HFFc6 (cell line): ENCODE data around the gene BFSP2. TPM values are rescaled to one million over a fixed set of nuclear protein-coding genes. Genes with fewer than 3 reads are reported as not detected.

Experiments
- DNase-seq: peaks from one replicate; pipeline ENCODE4 v3.0.0-alpha.2; 2018
- H3K27ac Mint-ChIP-seq: 2 replicates; pipeline ENCODE4 v1.8.0; 2020; ENCODE audit warnings: mild to moderate bottlenecking, mixed read lengths
- H3K27me3 Mint-ChIP-seq: 2 replicates; pipeline ENCODE4 v1.8.0; 2021; ENCODE audit warnings: mild to moderate bottlenecking, moderate library complexity, mixed read lengths; ENCODE audit not compliant: insufficient read depth
- H3K36me3 Mint-ChIP-seq: 2 replicates; pipeline ENCODE4 v1.8.0; 2021; ENCODE audit warnings: low read depth, mixed read lengths
- H3K4me1 Mint-ChIP-seq: 2 replicates; pipeline ENCODE4 v1.8.0; 2020; ENCODE audit warnings: low read depth, mixed read lengths
- H3K4me3 Mint-ChIP-seq: 2 replicates; pipeline ENCODE4 v1.8.0; 2020; ENCODE audit warnings: mild to moderate bottlenecking, moderate library complexity, mixed read lengths
- H3K9me3 Mint-ChIP-seq: 2 replicates; pipeline ENCODE4 v1.8.0; 2020; ENCODE audit warnings: mild to moderate bottlenecking, mixed read lengths
- total RNA-seq, 6 experiments: library from RNA; stranded (reverse); fragmentation: NEBNext Ultra II Directional; extraction: Animal tissue kit (Norgen Biotek cat#: 25700); gene quantifications; 2 replicates in 1 of 6; 3 replicates in 5 of 6; pipeline ENCODE4 v1.2.3, GENCODE V29; 2021
- TF ChIP-seq, protein P1 (sequence below): fragments of 200-600 bp; sonication (generic); IDR thresholded peaks from 2 replicates; pipeline ENCODE4 v1.5.0; 2021; ENCODE audit warnings: antibody characterized with exemption, mild to moderate bottlenecking

The BFSP2 gene
- total RNA-seq, 6 experiments from 2014 or later, result not detected

GRCh38 chr3:133381346-133382109 is 18.3 kb upstream of the BFSP2 start:
- no peak for DNase-seq
- no peaks in the 10 kb centered on the region for H3K9me3 Mint-ChIP-seq
- H3K36me3 Mint-ChIP-seq, result no peaks in the 10 kb centered on the region
- H3K4me1 Mint-ChIP-seq, result peaks cover 11% of the 10 kb centered on the region; the same call in 1 of the 2 replicates
- TF ChIP-seq, protein P1, sequence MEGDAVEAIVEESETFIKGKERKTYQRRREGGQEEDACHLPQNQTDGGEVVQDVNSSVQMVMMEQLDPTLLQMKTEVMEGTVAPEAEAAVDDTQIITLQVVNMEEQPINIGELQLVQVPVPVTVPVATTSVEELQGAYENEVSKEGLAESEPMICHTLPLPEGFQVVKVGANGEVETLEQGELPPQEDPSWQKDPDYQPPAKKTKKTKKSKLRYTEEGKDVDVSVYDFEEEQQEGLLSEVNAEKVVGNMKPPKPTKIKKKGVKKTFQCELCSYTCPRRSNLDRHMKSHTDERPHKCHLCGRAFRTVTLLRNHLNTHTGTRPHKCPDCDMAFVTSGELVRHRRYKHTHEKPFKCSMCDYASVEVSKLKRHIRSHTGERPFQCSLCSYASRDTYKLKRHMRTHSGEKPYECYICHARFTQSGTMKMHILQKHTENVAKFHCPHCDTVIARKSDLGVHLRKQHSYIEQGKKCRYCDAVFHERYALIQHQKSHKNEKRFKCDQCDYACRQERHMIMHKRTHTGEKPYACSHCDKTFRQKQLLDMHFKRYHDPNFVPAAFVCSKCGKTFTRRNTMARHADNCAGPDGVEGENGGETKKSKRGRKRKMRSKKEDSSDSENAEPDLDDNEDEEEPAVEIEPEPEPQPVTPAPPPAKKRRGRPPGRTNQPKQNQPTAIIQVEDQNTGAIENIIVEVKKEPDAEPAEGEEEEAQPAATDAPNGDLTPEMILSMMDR, result no peak
- peaks cover 33% of the 10 kb centered on the region for H3K27me3 Mint-ChIP-seq
- H3K4me3 Mint-ChIP-seq, result no peak overlapping the region
- H3K27ac Mint-ChIP-seq, result no peak overlapping the region

DNA sequence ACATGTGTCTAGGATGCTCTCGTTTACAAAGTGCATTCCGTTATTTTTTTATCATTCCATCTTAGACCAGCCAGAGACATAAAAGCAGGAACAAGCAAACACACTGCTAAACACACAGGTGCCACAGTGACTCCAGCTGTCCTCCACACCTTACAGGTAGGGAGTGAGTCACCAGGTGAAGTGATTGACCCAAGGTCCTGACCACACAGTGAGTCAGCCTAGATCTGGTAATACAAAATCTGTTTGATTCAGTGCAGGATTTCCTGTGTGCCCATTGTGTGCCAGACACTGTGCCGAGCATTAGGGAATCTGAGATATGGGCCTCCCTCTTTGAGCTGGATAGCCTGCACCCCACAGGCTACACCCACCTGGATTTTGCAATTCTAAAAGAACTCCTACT is 16.7 kb upstream of the BFSP2 start:
- no peak for DNase-seq
- peaks cover 35% of the 10 kb centered on the region for H3K27me3 Mint-ChIP-seq
- no peaks in the 10 kb centered on the region for H3K9me3 Mint-ChIP-seq
- no peak overlapping the region for H3K4me3 Mint-ChIP-seq
- TF ChIP-seq, protein P1, result no peak
- H3K4me1 Mint-ChIP-seq, result peaks cover 11% of the 10 kb centered on the region; the same call in 1 of the 2 replicates
- H3K36me3 Mint-ChIP-seq, result no peaks in the 10 kb centered on the region
- no peak overlapping the region for H3K27ac Mint-ChIP-seq

- no peak overlapping the region for H3K4me3 Mint-ChIP-seq
- peaks cover 35% of the 10 kb centered on the region for H3K27me3 Mint-ChIP-seq
Measured at GRCh38 chr3:133383741-133384140, 16.1 kb upstream of the BFSP2 start.

DNA sequence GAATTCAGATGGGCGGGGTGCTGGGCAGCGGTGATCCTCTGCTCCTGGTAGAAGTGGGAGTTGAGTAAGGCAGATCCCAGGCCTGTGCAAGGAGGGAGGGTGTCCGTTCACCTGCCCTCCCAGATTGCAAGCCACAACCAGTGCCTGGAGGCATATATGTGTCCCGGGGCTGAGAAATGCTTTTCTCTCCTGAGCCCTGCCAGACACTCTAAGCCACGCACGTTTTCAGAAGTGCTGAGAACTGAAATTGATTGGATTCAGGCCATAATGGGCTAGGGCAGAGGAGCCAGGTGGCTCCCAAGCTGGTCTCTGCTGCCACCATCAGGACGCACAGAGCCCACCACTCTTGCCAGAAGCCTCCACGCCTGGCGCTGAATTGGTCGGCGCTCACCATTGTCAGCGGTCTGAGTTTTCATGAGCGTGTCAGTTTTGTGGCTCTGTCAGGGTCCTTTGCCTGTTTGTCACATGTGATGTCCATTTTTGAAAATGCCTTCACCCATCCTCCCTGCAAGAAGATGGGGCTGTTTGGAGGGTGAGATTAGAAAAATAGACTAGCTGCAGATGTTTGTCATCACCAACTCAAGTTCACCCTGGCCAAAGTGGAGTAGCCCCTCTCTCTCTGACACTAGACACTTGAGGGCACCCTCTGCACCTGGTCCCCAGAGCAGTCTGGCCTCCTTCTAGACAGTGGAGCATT is 15.4 kb upstream of the BFSP2 start:
- no peak overlapping the region for H3K4me3 Mint-ChIP-seq
- TF ChIP-seq, protein P1, result peak; percentile 78
- no peaks in the 10 kb centered on the region for H3K36me3 Mint-ChIP-seq
- DNase-seq, result peak; percentile 29
- H3K4me1 Mint-ChIP-seq, result peaks cover 11% of the 10 kb centered on the region; the same call in 1 of the 2 replicates
- H3K27ac Mint-ChIP-seq, result no peak overlapping the region
- peaks cover 38% of the 10 kb centered on the region for H3K27me3 Mint-ChIP-seq
- H3K9me3 Mint-ChIP-seq, result no peaks in the 10 kb centered on the region

More at GRCh38 chr3:133383741-133384140, 16.1 kb upstream of the BFSP2 start:
- H3K36me3 Mint-ChIP-seq, result no peaks in the 10 kb centered on the region
- TF ChIP-seq, protein P1, result no peak
- H3K9me3 Mint-ChIP-seq, result no peaks in the 10 kb centered on the region
- no peak for DNase-seq
- peaks cover 11% of the 10 kb centered on the region; the same call in 1 of the 2 replicates for H3K4me1 Mint-ChIP-seq
- no peak overlapping the region for H3K27ac Mint-ChIP-seq

DNA sequence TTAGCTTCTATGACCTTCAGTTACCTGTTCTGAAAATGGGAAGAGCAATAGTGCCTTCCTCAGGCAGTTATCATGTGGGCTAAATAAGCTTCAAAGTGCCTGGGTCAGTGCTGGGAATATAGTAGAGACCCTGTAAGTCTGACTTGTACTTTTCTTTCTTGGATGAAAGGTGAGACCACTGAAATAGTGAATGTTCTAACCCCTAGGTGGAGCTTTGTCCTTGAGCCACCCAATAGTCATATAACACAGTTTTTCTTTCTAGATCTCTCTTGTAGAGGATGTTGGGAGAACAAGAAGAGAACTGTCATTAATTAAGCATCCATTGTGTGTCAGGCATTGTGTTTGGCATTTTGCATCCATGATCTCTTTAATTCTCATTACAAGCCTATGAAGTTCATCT is 13.0 kb upstream of the BFSP2 start:
- no peak overlapping the region for H3K4me3 Mint-ChIP-seq
- H3K27ac Mint-ChIP-seq, result no peak overlapping the region
- H3K27me3 Mint-ChIP-seq, result peaks cover 28% of the 10 kb centered on the region
- H3K4me1 Mint-ChIP-seq, result peaks cover 11% of the 10 kb centered on the region; the same call in 1 of the 2 replicates
- TF ChIP-seq, protein P1, result peak; percentile 39
- H3K9me3 Mint-ChIP-seq, result no peaks in the 10 kb centered on the region
- DNase-seq, result no peak
- no peaks in the 10 kb centered on the region for H3K36me3 Mint-ChIP-seq
